H7 (cell line): Measurements from ENCODE around the gene SLC39A11. TPM values are rescaled to one million over a fixed set of nuclear protein-coding genes. Genes with fewer than 3 reads are reported as not detected.
"Not testable (repeated sequence)": the region's sequence is repeated elsewhere in the genome, so short reads cannot be mapped to it uniquely, and the experiment has no call there.

Experiments used
- DNase-seq: peaks from one replicate; pipeline ENCODE4 v3.0.0; 2012
- H3K27me3 ChIP-seq: 2 replicates; pipeline ENCODE4 v1.6.0; 2011; ENCODE audit warnings: mild to moderate bottlenecking, low read length; ENCODE audit not compliant: control insufficient read depth, insufficient read depth
- H3K36me3 ChIP-seq: replicated peaks from 2 replicates; pipeline ENCODE4 v1.5.1; 2011; ENCODE audit warnings: low read length; ENCODE audit not compliant: control insufficient read depth, insufficient read depth
- H3K4me3 ChIP-seq: 2 replicates; pipeline ENCODE4 v1.5.1; 2011; ENCODE audit warnings: low read depth, mild to moderate bottlenecking, control low read depth, low read length, moderate library complexity; ENCODE audit not compliant: insufficient read depth
- total RNA-seq: library from RNA; depleted of rRNA; stranded (reverse); fragments of >200 nt; shearing (Covaris generic); gene quantifications from 2 replicates; pipeline ENCODE4 v1.2.3, GENCODE V29; 2014

The SLC39A11 gene
- total RNA-seq, 1 experiment from 2014 or later: 6.8 TPM

DNA sequence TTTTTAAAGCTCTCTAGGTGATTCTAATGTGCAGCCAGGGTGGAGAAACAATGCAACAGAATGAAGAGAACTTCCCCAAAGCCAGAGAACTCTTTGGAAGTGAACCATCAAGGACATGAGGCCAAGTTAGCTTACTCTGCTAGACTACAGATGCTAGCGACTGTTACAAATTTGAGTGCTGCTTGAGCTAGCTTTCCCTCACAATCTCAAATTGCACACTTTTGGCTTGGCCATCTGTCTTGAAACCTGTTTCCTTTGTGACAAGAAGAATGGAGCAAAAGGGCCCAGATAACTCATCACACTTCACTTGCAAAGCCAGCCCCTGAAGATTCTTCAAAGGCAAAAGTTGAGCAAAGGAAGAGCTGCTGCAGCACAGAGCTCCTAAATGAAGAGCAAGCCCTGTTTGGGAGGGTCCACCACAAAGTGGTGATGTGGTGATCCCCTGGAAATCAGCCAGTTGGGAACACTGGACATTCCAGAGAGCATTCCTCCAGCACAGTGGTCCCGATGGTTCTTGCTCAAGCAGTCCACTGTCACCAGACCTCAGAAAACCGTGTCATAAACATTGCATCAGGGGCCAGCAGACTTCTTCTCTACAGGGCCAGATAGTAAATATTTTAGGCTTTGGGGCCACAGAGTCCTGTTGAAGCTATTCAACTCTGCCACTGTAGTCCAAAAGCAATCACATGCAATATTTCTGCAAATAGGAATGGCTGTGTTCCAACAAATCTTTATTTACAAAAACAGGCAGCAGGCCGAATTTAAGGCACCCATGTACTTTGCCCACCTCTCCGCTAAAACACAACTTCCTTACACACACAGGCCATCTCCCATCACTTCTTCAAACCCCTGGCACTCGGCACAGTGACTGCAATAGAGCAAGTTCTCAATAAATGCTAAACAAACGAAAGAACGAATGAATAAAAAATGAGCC lies 21.2 kb downstream of the SLC39A11 start:
- DNase-seq: no peak
- H3K27me3 ChIP-seq: no peaks in the 10 kb centered on the region
- H3K36me3 ChIP-seq: no peaks in the 10 kb centered on the region
- H3K4me3 ChIP-seq: no peak overlapping the region

DNA sequence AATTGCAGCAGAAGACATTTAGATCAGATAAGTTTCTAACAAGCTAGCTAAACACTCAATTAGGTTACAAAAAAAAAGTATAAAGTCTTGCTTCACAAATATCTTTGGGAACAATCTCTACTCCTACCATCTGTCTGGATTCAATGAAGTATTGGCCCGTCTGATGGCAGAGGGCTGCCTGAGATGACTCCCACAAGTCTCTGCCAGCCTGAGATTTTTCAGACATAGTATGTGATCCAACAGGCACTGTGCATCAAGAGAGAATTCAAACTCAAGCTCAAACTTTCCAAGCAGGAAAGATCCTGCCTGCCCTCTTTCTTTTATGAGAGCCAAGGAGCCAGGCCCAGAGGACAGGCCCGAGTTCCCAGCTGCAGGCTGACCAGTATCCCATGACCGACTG lies 22.6 kb downstream of the SLC39A11 start:
- Histone ChIP-seq H3K36me3 (no peaks in the 10 kb centered on the region), H3K27me3 (no peaks in the 10 kb centered on the region), H3K4me3 (no peak overlapping the region)
- DNase-seq: no peak

- H3K27me3 ChIP-seq: no peaks in the 10 kb centered on the region
- no peak for DNase-seq
- H3K4me3 ChIP-seq: no peak overlapping the region
- H3K36me3 ChIP-seq: no peaks in the 10 kb centered on the region
Measured at GRCh38 chr17:73069164-73069770, 23.2 kb downstream of the SLC39A11 start.

DNA sequence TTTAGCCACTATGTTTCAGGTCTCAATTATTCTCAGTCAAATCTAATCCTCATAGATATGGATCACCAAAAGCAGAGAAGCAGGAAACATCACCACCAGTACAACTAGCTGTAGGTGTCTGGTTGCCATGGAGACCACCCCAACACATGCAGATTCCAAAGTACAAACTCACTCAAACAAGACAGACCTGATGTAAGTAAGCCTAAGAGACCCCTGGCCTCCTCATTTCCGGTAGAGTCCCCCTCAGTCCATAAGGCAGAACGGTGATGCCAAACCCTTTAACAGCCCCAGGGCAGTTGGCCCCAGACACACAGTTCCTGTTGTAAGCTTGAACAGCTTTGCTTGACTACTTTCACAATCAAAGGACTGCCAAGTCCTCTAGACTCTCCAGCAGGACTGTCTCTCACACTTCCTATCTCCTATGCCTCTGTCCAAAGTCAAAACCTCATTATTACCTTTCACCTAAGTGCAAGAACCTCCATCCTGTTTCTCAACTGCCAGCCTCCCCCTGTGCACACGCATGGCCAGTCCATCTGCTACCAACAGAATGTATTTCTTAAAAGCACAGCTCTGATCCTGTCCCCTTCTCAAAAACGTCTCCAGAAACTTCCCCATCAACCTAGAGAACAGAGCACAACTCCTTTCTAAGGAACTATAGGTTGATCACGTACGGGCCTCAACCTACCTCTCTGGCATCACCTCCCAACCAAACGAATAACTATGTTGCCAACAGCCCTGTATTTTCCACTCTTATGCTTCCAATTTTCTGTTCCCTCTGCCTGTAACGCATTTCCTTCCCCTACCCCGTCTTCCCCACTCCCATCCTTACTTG lies 23.9 kb downstream of the SLC39A11 start:
- Histone ChIP-seq H3K36me3 (no peaks in the 10 kb centered on the region), H3K27me3 (no peaks in the 10 kb centered on the region), H3K4me3 (no peak overlapping the region)
- no peak for DNase-seq

DNA sequence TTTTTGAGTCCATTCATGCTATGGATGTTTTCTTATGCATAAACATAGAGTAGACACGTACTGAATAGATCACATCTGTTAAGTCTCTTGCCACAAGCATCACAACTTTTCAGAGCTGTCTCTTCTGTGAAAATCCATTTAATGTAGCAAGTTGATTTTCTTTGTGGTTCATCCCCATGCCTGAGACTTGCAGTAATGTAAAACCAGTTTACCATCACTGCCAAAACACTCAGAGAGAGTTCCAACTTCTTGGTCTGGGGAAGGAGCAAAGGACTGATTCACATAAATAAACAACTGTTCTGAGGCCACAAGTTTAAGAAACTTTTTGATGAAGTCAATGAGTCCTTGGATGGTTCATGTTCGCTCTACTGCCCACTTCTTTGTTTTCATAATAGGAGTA lies 24.8 kb downstream of the SLC39A11 start:
- H3K27me3 ChIP-seq, DNase-seq, H3K4me3 ChIP-seq, H3K36me3 ChIP-seq: not testable (repeated sequence)

GRCh38 chr17:73067075-73067474 lies 25.4 kb downstream of the SLC39A11 start:
- H3K4me3 ChIP-seq: no peak overlapping the region
- no peak for DNase-seq
- H3K36me3 ChIP-seq: no peaks in the 10 kb centered on the region
- H3K27me3 ChIP-seq: no peaks in the 10 kb centered on the region

DNA sequence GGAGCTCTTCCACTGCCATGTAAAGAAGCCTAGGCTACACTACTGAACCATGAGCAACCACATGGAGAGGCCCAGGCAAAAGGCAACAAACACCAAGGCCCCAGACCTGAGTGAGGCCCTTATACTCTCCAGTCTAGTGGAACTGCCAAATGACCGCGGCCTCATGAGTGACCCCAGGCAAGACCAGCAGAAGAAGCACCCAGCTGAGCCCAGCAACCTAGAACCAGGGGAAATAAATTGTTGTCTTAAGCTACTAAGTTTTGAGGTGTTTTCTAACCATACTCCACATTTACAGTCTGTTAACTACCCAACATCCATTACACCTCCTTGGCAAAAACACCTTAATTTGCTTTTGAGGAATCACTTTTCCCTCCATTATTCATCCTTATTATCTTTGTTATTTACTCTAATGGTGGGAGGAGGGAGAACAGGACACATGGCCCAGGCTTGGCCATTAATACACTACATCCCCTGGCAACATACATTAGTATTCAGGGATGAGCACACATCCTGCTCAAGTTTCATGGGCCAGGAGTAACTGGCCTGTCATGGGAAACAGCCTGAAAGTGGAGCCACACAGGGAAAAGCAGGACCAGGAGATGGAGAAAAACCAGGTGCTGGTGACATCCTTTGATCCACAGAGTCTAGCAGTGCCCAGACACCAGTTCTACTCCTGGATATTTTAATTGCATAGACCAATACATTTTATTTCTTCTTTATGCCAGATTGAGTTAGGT lies 26.2 kb downstream of the SLC39A11 start:
- DNase-seq: no peak
- H3K36me3 ChIP-seq: no peaks in the 10 kb centered on the region
- H3K27me3 ChIP-seq: no peaks in the 10 kb centered on the region
- no peak overlapping the region for H3K4me3 ChIP-seq

- DNase-seq: no peak
- Histone ChIP-seq H3K36me3 (no peaks in the 10 kb centered on the region), H3K4me3 (no peak overlapping the region), H3K27me3 (no peaks in the 10 kb centered on the region)
Measured at GRCh38 chr17:73065376-73065775, 27.1 kb downstream of the SLC39A11 start.

GRCh38 chr17:73064084-73064938 lies 28.2 kb downstream of the SLC39A11 start:
- no peaks in the 10 kb centered on the region for H3K36me3 ChIP-seq
- no peak for DNase-seq

GRCh38 chr17:73062726-73063125 lies 29.8 kb downstream of the SLC39A11 start:
- no peak for DNase-seq
- H3K36me3 ChIP-seq: no peaks in the 10 kb centered on the region
- H3K4me3 ChIP-seq: no peak overlapping the region
- no peaks in the 10 kb centered on the region for H3K27me3 ChIP-seq

More at GRCh38 chr17:73064084-73064938, 28.2 kb downstream of the SLC39A11 start:
- Histone ChIP-seq H3K27me3 (no peaks in the 10 kb centered on the region), H3K4me3 (no peak overlapping the region)

GRCh38 chr17:73061161-73061560 lies 31.3 kb downstream of the SLC39A11 start:
- H3K36me3 ChIP-seq: no peaks in the 10 kb centered on the region
- DNase-seq: no peak
- H3K4me3 ChIP-seq: no peak overlapping the region
- no peaks in the 10 kb centered on the region for H3K27me3 ChIP-seq

GRCh38 chr17:73060721-73061120 lies 31.8 kb downstream of the SLC39A11 start:
- Histone ChIP-seq H3K36me3 (no peaks in the 10 kb centered on the region), H3K4me3 (no peak overlapping the region), H3K27me3 (no peaks in the 10 kb centered on the region)
- no peak for DNase-seq

DNA sequence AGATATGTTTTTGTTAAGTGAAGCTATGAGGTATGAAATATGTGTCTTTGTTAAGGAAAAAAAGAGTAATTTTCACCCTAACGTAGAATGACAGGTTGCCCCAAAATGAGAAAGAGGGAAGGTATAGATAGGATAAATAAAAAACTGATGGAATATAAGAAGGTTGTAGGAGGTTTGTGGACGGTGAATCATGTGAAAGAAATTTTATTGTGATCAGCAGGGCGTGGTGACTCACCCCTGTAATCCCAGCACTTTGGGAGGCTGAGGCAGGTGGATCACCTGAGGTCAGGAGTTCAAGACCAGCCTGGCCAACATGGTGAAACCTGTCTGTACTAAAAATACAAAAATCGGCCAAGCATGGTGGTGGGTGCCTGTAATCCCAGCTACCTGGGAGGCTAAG lies 32.8 kb downstream of the SLC39A11 start:
- not testable (repeated sequence) for H3K27me3 ChIP-seq, H3K4me3 ChIP-seq, H3K36me3 ChIP-seq, DNase-seq
